NCI-H2171 (cell line): ENCODE data around the gene SEC14L5.
A peak's percentile ranks its signal among the peaks of the same experiment; 100 is the strongest.
"Not testable (repeated sequence)": the region's sequence is repeated elsewhere in the genome, so short reads cannot be mapped to it uniquely, and the experiment has no call there.

ENCODE experiments used
- DNase-seq: peaks from one replicate; lab custom pipeline; 2025; lab: John Stamatoyannopoulos, UW

The SEC14L5 gene

DNA sequence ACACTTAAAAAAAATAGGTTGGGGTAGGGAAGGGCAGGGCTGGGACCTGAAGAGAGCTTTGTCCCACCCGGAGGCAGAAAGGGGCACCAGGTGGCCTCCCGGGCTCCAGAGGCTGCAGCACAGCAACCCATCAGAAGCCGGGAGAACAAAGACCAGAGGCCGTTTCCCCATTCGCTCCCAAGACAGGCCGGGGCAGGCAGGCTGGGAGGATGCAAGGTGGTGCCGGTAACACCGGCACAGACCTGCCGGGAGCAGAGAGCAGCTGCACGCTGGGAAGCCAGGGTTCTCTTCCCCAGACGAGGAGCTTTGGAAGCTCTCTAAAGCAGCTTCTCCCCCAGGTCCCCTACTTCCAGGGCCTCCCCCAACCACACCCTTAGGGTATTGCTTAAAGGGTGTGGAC, 26.7 kb upstream of the SEC14L5 start:
- DNase-seq, result no peak

DNA sequence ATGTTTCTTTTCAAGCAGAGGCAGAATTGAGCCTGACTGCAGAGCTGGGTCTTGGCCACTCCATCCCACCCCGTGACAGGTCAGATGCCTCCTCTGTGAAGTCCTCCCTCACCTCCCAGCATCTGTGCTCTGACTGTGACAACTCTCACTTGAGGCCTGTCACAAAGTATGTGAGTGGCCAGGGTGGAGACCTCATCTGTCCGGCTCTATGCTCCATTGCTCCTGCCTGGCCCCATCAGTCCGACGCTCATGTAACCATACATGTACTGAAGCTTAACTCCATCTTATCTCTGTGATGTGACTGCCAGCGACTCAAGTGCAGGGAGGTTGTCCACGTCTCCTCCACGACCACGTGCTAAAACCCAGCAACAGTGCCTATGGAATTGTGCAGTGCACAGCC, 24.7 kb upstream of the SEC14L5 start:
- no peak for DNase-seq

DNA sequence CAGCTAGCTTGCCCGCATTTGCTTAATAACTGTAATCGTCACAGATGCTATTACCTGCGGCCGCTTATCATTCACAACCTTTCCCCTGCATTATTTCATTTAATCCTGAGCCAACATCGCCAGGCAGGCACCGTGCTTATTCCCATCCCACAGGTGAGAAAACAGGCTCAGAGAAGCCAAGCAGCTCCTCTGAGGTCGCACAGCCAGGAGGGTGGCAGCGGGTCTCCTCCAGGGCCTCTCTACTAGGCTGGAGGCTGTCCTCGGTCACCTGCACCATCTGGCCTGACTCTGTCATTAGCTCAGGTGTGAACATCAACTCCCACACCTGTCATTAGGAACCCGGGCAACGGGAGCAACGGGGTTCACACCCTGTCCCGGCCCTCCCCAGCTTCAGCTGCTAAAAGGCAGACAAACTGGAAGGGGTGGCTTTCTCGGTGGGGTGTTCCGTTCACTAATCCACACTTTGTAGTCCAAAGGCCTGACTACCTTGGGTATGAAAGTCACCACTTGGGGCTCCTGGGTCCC, 24.2 kb upstream of the SEC14L5 start:
- no peak for DNase-seq

GRCh38 chr16:4934591-4934990, 23.5 kb upstream of the SEC14L5 start:
- DNase-seq, result no peak

DNA sequence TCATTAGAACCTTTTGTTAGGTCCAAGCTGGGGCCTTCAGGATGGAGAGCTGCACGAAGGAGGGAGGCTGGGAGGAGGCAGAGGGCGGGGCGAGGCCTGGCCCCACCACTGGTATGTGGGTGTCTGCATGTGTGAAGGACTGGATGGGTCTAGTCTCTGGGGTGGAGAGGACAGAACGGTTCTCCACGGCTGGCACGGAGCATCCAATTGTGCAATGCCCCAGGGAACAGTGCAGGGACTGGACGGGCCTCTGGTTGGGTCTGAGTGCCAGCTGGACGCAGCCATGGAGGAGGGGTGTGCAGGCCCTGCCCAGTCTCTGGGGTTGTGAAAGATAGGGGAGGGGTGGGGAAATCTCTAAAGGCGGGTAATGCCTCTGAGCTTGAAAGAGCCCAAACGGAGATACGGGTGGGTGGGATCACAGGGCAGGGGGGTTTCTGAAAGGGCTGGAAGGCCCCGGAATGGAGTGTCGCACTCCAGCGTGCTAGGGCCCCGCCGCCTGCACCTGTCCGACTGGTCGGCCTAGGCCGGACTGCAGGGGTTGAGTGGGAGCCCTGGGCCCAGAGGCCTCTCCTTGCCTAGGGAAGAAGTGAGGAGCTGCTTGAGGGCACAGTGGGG, 22.8 kb upstream of the SEC14L5 start:
- DNase-seq, result no peak

- DNase-seq, result peak; percentile 38
Measured at GRCh38 chr16:4936181-4936990, 21.7 kb upstream of the SEC14L5 start.

- DNase-seq, result no peak
Measured at GRCh38 chr16:4936991-4937781, 20.9 kb upstream of the SEC14L5 start, which contains the start of gene PPL. TSS of gene PPL (minus strand) at chr16:4937148. CDS start at chr16:4937045, 103 bp downstream.

GRCh38 chr16:4937782-4938682, 20.1 kb upstream of the SEC14L5 start:
- DNase-seq, result no peak

DNA sequence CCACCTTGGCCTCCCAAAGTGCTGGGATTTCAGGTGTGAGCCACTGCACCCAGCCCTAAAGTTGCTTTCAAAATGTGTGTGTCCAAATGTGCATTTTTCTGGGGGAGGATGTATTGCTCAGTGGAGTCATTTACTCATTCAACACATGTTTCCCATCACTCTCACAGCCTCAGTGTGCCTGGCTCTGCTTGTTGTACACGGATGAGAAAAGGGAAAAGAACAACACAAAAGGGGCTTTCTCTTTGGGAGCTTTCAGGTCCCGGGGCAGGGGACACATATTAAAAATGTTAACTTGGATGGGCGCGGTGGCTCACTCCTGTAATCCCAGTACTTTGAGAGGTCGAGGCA, 19.5 kb upstream of the SEC14L5 start:
- DNase-seq, result no peak

DNA sequence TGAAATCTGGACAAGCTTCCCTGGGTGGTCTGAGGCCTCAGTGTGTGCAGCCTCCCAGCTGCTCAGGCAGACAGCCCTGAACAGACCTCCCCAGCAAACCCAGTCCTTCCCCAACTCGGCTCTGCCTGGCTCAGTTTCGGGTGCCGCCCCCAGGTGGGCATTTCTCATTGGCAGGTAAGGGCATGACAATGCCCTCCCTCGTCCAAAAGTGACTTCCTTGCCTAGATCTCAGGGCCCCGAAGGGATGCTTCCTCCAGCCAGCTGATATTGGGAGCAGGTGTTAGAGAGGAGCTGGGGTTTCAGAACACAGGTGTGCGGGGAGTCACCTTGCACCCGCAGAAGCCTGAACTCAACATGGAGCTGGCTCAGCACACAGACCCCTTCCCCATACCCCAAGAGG, 17.4 kb upstream of the SEC14L5 start:
- DNase-seq, result peak; percentile 41

DNA sequence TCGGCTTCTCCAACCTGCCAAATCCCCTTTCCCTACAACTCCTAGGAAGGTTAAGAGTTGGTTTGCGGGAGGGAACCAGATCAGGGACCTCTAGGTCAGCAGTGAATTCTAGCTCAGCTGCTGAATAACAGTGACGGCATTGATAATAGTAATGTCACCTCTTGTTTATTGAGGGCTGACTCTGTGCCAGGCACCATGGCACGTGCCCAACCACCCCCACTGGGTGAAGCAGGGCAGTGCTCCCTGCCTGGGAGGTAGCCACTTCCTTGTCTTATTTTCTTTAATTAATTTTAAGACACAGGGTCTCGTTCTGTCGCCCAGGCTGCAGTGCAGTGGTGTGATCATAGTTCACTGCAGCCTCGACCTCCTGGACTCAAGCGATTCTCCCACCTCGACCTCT, 15.6 kb upstream of the SEC14L5 start:
- DNase-seq, result no peak

DNA sequence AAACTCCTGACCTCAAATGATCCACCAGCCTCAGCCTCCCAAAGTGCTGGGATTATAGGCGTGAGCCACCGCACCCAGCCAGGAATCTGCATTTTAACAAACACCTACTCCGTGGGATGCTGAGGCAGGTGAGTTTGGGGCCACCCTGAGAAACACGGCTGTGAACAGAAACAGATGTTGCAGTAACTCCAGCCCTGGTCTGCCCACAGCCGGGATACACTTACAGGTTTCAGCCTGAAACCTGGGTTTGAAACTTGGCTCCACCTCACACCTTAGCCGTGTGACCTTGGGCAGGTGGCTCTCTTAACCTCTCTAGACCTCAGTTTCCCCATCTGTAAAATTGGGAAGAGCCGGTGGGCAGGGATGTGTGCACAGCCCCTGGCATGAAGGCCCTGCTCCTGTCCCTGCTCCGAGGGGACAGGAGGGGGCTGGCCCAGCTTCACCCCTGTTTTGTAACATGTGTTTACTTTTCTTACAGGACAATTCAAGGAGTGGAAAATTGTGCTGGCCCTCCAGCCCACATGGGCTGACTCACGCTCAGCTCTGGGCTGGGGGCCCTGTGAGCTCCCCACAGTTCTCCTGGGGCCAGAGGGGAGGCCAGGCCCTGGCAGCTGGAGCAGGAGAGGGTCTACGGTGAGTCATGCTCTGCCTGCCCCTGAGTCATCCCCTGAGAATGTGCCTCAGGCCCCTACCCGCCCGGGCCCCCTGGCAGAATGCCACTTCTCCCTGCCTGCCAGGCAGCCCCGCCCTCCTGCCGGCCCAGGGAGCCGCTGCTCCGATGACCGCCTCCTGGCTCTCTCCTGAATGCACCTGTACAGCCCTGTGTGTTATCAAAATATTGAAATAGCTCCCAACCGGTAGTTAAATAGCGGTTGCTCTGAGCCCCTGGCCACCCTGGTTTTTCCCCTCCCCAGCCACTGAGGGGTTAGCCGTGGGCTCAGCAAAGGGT, 13.5 kb upstream of the SEC14L5 start:
- DNase-seq, result peak; percentile 89

- DNase-seq, result no peak
Measured at GRCh38 chr16:4945560-4946502, 12.3 kb upstream of the SEC14L5 start.

GRCh38 chr16:4946917-4947316, 11.2 kb upstream of the SEC14L5 start:
- no peak for DNase-seq

GRCh38 chr16:4947722-4948503, 10.2 kb upstream of the SEC14L5 start:
- no peak for DNase-seq

DNA sequence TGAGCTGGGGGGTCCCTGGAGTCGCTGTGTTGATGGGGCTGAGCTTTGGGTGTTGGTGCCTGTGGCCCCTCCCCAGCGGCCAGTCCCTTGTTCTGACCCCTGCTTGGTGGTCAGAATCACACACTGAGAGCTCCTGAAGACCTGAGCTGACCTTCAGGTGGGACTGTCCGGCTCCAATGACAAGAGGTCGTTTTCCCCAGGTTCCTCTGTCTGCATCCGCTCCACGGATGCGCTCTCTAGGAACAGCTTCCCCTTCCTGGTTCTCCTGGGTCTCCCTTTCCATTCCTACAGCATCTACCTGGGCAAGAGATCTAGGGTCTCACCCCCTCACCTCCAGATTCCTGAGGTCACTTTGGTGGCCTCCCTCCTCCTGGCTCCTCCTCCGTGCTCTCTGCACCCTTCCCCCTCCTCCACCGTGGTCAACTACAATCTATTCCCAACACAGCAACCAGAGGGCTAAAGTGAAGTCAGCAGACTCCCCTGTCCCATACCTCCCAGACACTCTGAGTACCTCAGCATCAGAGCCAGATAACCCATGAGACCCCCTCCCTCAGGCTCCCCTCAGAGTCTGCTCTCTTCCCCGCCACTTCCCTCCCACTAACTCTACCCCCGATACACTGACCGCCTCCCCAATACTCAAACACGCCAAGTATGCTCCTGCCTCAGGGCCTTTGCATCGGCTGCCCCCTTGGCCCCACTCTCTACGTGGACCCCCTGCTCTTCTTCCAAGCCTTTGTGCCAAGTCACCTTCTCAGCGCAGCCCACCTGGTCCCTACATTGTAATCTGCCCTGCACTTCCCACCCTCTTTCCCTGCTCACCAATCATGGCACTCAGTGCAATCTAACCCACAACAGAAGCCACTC, 9.0 kb upstream of the SEC14L5 start:
- no peak for DNase-seq

DNA sequence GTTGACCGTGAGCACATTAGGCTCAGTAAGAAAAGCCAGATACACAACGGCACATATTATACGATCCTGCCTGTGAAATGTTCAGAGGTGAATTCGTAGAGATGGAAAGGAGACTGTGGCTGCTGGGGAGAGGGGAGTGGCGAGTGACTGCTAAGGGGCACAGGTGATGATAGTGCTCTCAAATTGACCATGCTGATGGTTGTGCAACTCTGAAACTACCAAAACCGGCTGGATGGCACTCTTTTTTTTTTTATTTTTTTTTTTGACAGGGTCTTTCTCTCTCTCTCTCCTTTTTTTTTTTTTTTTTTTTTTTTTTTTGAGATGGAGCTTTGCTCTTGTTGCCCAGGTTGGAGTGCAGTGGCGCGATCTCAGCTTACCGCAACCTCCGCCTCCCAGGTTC, 8.1 kb upstream of the SEC14L5 start:
- DNase-seq, result no peak

DNA sequence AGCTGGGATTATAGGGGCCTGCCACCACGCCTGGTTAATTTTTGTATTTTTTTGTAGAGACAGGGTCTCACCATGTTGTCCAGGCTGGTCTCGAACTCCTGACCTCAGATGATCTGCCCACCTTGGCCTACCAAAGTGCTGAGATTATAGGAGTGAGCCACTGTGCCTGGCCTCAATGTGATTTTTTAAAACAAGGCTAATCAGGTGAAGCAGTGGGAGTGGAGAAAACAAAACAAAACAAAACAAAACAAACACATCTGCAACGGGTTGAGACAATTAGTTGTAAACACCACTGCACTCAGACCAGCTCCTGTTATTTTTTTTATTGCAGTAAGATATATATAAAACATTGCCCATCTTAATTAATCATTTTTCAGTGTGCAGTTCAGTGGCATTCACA, 6.5 kb upstream of the SEC14L5 start:
- DNase-seq, result not testable (repeated sequence)
